Stimulated activated memory B cell treated with anti-CD40 and anti-IgM and Interleukin-4, amounts not matched to agents 10 μg/mL and 1 μg/mL and 100 μg/mL, for 72 hours (primary cell): ENCODE data around the gene EFEMP1.
A peak's percentile ranks its signal among the peaks of the same experiment; 100 is the strongest.

ENCODE experiments used
- ATAC-seq: fragments of 150-1000 bp; cut with Tn5 transposase; 2 replicates; pipeline ENCODE4 v1.10.0; 2021
- H3K27ac Mint-ChIP-seq: one replicate; pipeline ENCODE4 v1.8.0; 2022; ENCODE audit warnings: mild to moderate bottlenecking, mixed read lengths
- H3K27me3 Mint-ChIP-seq: one replicate; pipeline ENCODE4 v1.8.0; 2022; ENCODE audit warnings: mixed read lengths
- H3K36me3 Mint-ChIP-seq: one replicate; pipeline ENCODE4 v1.8.0; 2022; ENCODE audit warnings: mixed read lengths
- H3K4me1 Mint-ChIP-seq: one replicate; pipeline ENCODE4 v1.8.0; 2022; ENCODE audit warnings: mixed read lengths
- H3K4me3 Mint-ChIP-seq: one replicate; pipeline ENCODE4 v1.8.0; 2022; ENCODE audit warnings: mild to moderate bottlenecking, moderate library complexity, mixed read lengths
- H3K9me3 Mint-ChIP-seq: one replicate; pipeline ENCODE4 v1.8.0; 2022; ENCODE audit warnings: mixed read lengths

EFEMP1 gene, protein sequence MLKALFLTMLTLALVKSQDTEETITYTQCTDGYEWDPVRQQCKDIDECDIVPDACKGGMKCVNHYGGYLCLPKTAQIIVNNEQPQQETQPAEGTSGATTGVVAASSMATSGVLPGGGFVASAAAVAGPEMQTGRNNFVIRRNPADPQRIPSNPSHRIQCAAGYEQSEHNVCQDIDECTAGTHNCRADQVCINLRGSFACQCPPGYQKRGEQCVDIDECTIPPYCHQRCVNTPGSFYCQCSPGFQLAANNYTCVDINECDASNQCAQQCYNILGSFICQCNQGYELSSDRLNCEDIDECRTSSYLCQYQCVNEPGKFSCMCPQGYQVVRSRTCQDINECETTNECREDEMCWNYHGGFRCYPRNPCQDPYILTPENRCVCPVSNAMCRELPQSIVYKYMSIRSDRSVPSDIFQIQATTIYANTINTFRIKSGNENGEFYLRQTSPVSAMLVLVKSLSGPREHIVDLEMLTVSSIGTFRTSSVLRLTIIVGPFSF

DNA sequence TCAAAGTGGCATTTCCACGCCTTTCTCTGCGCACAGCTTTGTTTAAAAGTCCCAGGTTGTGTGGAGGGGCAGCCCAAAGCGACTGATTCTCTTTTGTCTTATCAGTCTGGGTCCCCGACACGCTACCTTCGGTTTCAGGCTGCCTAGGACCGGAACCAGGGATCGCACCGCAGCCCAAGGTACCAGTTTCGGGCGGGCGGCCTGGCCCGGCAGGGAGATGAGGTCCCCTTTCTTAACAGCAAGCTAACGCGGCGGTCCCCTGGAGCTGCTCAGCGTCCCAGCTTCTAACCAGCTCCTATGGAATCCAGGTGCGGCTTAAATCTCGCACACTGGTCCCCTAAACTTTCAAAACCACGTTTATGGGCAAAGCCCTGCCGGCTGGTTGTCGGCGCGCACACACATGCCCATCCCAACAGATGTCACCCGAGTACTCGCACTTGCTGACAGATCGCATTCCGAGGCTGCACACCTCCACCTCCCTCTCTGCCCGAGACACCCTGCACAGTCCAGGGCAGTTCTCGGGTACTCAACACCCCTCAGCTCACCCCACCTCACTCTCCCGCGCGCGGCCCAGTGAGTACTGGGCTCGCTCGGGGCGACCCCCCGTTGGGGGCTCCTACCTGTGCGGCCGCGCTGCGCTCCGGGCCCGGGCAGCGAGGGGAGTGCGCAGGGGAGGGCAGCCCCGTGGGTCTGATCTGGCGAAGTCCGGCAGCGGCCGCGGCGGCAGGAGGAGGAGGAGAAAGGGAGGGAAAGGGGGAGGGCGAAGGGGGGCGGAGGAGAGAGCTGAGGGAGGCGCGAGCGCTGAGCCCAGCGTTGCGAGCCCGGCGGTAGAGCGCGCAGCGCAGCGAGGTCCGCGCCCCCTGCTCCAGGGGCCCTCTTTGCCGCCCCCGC, at the start of gene EFEMP1:
TSS of gene EFEMP1 (minus strand) at position 692 of the 891 bp plus-strand sequence. CDS start 1,342 bp downstream, outside the sequence.
- no peaks in the 10 kb centered on the region for H3K9me3 Mint-ChIP-seq
- no peaks in the 10 kb centered on the region for H3K36me3 Mint-ChIP-seq
- peaks cover 36% of the 10 kb centered on the region for H3K27me3 Mint-ChIP-seq
- ATAC-seq = peak; percentile 49
- H3K27ac Mint-ChIP-seq = no peak within 1 kb of the TSS
- peak within 1 kb of the TSS; percentile 22 for H3K4me3 Mint-ChIP-seq
- peaks cover 7% of the 10 kb centered on the region for H3K4me1 Mint-ChIP-seq

DNA sequence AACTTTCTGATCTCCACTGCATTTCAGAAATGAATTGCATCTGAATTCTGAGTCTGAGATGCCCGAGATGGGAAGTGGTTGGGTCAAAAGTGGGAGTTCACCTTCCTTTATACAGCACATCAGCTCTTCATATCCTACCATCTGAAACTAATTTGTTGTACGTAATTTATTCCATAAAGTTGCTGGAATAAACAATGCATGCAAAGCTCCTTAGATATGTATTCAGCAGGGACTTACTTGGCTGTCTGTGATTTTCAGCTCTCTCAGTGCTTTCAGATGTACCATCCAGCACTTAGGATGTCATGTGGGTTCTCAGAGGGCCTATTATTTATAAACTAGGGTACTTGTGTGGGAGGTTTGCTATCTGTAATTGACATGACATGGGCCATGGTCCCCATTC, 46.9 kb upstream of the EFEMP1 start:
- no peak overlapping the region for H3K27ac Mint-ChIP-seq
- H3K4me1 Mint-ChIP-seq = no peaks in the 10 kb centered on the region
- H3K9me3 Mint-ChIP-seq = no peaks in the 10 kb centered on the region
- no peak for ATAC-seq
- peaks cover 23% of the 10 kb centered on the region for H3K27me3 Mint-ChIP-seq
- no peaks in the 10 kb centered on the region for H3K36me3 Mint-ChIP-seq
- no peak overlapping the region for H3K4me3 Mint-ChIP-seq

DNA sequence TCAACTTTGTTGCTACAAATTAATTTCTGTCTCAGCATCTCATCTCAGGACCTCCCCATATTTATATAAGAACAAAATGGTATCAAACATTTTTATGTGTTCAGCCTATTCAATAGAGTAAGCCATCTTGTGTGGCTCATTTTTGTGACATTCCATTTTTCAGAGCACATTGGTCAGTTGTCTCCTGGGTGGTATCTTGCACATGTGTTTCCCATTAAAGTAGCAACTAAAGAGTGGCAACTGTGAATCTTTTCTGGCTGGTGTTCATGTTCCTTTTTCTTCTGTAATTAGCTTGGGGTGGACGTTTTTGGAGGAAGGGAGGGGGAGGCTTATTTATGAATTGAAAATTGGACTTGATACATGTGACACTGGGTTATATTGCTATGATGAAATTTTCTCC, 45.4 kb upstream of the EFEMP1 start:
- Mint-ChIP-seq H3K4me3 (no peak overlapping the region), H3K9me3 (no peaks in the 10 kb centered on the region), H3K27me3 (peaks cover 36% of the 10 kb centered on the region), H3K36me3 (no peaks in the 10 kb centered on the region), H3K27ac (no peak overlapping the region), H3K4me1 (no peaks in the 10 kb centered on the region)
- ATAC-seq = no peak

DNA sequence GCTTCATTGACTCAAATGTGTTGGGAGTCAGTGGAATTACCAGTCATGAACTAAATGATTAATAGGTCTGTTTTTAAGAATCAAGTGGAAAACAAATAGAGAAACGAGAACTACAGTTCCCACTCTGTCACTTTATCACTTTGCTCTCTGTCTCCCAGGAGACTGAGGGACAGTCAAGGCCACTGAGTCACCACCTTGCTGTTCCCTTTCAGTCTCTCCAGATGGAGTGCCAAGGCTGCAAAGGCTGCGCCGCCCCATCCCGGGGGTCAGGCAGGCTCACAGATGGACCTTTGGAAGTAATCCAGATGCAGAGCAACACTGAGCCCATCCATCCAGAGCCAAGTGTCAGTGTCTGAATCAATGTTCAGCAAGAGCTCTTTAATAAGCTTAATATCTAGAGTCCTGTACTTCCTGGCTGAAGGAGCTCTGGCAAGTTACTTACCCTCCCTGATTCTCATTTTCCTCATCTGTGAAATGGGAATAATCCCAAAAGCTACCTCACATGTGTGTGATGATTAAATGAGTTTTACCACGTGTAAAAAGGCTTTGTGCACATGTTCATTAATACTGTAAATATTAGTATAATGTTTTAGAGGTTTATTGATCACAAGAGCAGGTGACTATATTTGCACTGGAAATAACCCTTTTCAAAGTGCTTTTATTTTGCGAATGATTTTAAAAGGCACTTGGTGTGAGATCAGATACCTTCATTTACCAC, 43.0 kb upstream of the EFEMP1 start:
- no peak for ATAC-seq

DNA sequence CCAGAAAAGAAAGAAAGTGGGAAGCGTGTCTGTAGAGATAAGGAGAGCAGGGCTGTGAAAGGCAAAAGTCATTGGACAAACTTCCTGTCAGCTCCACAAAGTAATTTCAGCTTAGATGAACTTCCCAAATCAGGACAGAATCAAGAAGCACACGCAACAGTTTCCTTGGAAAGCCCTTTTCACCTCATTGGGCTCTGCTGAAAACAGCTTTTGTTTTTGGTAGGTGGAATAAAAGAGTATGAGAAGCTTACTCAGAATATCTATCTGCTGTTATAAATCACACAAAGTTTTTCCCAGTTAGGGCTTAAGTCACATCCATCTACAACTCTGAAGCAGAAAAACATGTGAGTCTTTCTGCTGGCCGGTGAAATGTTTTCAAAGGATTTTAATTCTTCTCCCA, 42.4 kb upstream of the EFEMP1 start:
- Mint-ChIP-seq H3K4me3 (no peak overlapping the region), H3K4me1 (peaks cover 6% of the 10 kb centered on the region), H3K27ac (no peak overlapping the region), H3K9me3 (no peaks in the 10 kb centered on the region), H3K36me3 (no peaks in the 10 kb centered on the region), H3K27me3 (peaks cover 36% of the 10 kb centered on the region)
- ATAC-seq = peak; percentile 10

More for the DNA sequence above, 43.0 kb upstream of the EFEMP1 start:
- Mint-ChIP-seq H3K36me3 (no peaks in the 10 kb centered on the region), H3K27me3 (peaks cover 36% of the 10 kb centered on the region), H3K4me3 (no peak overlapping the region), H3K9me3 (no peaks in the 10 kb centered on the region), H3K4me1 (peaks cover under 1% of the 10 kb centered on the region), H3K27ac (no peak overlapping the region)

DNA sequence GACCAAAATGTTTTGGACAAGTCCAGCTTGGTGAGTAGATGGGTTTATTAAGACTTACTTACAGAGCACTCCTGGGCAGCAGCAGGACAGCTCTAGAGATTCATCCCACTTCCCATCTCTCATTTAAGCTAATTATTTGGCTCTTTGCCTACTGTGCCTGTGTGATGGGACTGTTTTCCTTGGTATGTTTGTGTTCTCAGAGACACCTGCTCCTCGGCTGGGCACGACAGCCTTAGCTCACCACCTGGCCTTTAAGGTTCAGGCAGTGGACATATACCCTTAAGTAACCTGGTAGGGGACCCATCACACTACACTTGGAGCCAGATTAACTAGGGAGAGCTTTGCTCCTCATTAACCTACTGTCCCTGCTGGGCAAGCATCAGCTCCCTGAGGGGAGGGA, 41.7 kb upstream of the EFEMP1 start:
- H3K9me3 Mint-ChIP-seq = no peaks in the 10 kb centered on the region
- no peak overlapping the region for H3K27ac Mint-ChIP-seq
- H3K27me3 Mint-ChIP-seq = peaks cover 36% of the 10 kb centered on the region
- H3K4me1 Mint-ChIP-seq = peaks cover 6% of the 10 kb centered on the region
- H3K36me3 Mint-ChIP-seq = no peaks in the 10 kb centered on the region
- ATAC-seq = peak; percentile 36
- H3K4me3 Mint-ChIP-seq = no peak overlapping the region

DNA sequence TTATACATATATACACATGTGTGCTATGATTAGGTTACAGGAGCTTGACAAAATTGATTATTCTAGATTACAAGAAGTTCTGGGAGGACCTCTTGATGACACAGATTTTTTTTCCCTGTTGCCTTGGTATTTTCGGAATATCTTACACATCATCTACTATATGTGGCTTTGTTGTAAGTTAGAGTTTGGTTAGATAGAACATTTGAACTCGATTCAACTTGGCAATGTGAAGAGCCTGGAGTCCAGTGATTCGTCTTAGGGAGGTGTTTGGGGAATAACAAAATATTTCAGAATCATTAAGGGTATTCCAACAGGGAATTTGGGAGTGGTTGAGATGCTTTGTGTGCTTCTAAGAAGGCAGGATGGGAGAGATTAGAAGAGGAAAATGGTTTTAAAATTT, 39.3 kb upstream of the EFEMP1 start:
- H3K36me3 Mint-ChIP-seq = no peaks in the 10 kb centered on the region
- H3K27me3 Mint-ChIP-seq = peaks cover 13% of the 10 kb centered on the region
- no peak for ATAC-seq
- peaks cover 6% of the 10 kb centered on the region for H3K4me1 Mint-ChIP-seq
- H3K9me3 Mint-ChIP-seq = no peaks in the 10 kb centered on the region
- H3K4me3 Mint-ChIP-seq = no peak overlapping the region
- no peak overlapping the region for H3K27ac Mint-ChIP-seq

DNA sequence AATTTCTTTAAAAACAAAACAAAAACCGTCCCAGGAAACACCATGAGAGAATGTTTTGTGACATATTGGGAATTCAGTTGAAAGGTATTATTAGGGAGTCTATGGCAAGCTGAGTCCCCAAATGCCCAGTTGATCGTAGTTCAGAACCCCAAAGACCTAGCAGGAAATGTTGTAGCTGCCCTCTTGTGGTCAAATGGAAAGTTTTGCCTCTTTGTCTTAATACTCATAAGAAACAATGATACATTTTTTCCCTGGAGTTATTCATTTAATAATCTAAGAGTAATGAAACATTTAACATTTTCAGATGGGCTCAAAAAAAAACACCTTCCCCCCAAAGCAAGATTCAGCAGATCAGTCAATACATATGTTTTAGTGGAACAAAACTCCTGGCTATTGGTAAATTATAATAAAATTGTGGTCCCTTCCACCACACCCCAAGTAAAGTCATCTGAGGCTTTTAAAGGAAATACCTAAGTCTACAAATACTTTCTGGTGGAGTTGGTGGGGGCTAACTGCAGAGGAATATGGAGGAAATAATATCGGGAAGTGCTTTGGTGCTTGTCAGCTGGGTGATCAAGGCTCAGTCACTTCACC, 37.8 kb upstream of the EFEMP1 start:
- H3K9me3 Mint-ChIP-seq = no peaks in the 10 kb centered on the region
- H3K4me1 Mint-ChIP-seq = peaks cover 6% of the 10 kb centered on the region
- H3K4me3 Mint-ChIP-seq = no peak overlapping the region
- no peak for ATAC-seq
- H3K27me3 Mint-ChIP-seq = peaks cover 13% of the 10 kb centered on the region
- no peaks in the 10 kb centered on the region for H3K36me3 Mint-ChIP-seq
- no peak overlapping the region for H3K27ac Mint-ChIP-seq

DNA sequence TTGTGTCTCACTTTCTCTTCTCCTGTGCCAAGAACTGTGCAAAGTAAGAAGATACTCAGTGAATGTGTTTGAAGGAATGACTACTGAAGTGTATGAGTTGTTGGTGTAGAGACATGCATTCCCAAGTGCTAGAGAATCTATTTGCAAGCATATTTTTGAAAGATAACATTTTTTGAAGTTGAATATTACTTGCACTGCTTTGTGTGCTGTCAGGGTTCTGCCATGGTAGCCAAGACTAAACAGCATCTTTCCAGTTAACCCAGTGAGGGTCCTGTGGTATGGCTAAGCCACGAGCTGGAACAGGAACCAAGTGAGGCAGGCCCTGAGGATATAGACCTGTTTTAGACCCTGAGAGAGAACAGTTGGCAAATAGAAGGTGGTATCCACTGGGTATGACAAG, 35.2 kb upstream of the EFEMP1 start:
- no peaks in the 10 kb centered on the region for H3K9me3 Mint-ChIP-seq
- H3K27me3 Mint-ChIP-seq = no peaks in the 10 kb centered on the region
- H3K4me3 Mint-ChIP-seq = no peak overlapping the region
- H3K36me3 Mint-ChIP-seq = no peaks in the 10 kb centered on the region
- no peak overlapping the region for H3K27ac Mint-ChIP-seq
- peaks cover 6% of the 10 kb centered on the region for H3K4me1 Mint-ChIP-seq
- no peak for ATAC-seq

DNA sequence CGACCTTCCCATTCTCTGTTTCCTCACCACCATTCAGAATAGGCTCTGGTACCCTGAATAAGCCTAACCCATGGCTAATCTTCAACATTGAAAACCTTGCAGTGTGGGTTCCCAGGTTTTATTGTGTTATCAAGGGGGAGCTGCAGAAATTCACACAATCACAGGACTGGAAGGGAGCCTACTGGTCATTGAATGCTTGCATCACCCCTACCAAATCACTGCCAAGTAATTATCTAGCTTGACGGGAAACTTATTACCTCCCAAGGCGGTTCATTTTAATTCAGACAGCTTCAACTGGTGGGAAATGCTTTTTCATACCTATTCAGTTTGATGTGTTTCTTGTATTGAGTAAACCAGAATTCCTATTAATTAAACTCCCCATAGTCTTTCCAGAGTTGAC, 33.6 kb upstream of the EFEMP1 start:
- Mint-ChIP-seq H3K27me3 (no peaks in the 10 kb centered on the region), H3K4me1 (peaks cover 6% of the 10 kb centered on the region), H3K4me3 (no peak overlapping the region), H3K9me3 (no peaks in the 10 kb centered on the region), H3K36me3 (no peaks in the 10 kb centered on the region), H3K27ac (no peak overlapping the region)
- no peak for ATAC-seq

DNA sequence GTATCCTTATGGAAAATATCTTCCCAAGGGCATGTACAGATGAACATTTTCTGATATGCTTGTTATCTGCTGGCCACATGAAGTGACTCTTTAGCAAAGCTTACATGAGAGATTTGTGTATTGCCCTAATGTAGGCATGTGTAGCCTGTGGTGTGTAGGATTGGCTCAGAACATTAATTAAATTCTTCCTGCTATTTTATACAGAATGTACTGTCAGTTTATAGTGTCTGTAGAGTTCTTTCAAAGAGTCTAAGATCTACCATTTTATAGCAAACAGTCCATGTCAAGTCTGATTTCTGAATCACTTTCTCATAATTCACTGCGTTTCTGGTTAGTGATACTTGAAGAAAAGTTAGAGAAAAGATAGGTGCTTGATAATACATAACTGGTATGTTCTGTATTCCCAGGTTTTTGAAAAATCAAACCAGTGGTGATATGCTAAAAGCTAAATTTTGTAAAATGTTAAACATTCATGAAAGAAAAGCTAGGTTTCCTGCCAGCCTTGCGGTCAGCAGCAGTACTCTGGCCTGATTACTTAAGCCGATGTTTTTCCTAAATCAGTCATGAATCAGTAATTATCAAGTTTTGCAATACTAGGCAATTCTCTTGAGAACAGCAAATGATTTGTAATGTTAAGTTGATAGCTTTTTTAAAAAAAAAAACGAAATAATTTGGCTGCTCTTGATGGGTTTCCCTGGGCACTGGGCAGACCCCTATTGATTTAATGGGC, 30.9 kb upstream of the EFEMP1 start:
- Mint-ChIP-seq H3K27me3 (peaks cover 15% of the 10 kb centered on the region), H3K36me3 (no peaks in the 10 kb centered on the region), H3K4me3 (no peak overlapping the region), H3K4me1 (no peaks in the 10 kb centered on the region), H3K9me3 (no peaks in the 10 kb centered on the region), H3K27ac (no peak overlapping the region)
- ATAC-seq = no peak

DNA sequence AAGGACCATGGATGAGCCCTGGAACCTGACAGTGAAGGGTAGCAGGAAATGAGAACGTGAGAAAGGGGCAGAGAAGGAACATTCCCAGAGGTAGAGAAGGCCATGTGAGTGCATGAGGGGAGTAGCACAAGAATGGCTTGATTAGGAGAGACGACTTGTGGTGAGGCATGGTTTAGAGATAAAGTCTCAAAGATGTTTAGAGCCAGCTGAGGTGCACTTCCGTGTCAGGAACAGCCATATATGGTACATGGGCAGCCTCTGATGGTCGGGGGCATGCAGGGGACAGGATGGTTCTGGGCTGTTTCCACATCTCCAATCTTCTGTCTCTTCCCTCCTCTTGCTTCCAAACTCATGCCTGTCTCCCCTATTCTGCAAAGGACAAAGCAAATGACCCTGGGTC, 28.8 kb upstream of the EFEMP1 start:
- Mint-ChIP-seq H3K9me3 (no peaks in the 10 kb centered on the region), H3K27me3 (peaks cover 15% of the 10 kb centered on the region), H3K27ac (no peak overlapping the region), H3K36me3 (no peaks in the 10 kb centered on the region), H3K4me1 (no peaks in the 10 kb centered on the region), H3K4me3 (no peak overlapping the region)
- ATAC-seq = no peak

DNA sequence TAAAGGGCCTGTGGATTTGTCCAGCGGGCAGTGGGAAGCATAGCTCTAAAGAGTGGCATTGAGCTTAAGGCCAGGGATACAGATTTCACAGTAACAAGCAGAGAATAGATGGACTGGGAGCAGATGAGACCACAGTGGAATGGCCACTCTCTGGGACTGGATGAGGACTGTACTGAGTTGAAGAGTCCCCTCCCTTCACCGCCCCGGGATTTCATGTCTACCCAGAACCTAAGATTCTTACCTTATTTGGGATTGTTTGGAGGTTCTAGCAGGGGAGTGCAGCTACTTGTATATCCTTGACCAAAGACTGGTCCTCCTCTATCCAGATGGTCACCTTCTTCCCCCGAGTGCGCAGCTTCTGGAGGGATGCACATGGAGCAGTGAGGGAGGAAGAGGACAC, 28.0 kb upstream of the EFEMP1 start:
- H3K4me3 Mint-ChIP-seq = no peak overlapping the region
- no peaks in the 10 kb centered on the region for H3K9me3 Mint-ChIP-seq
- ATAC-seq = no peak
- peaks cover 15% of the 10 kb centered on the region for H3K27me3 Mint-ChIP-seq
- no peaks in the 10 kb centered on the region for H3K36me3 Mint-ChIP-seq
- H3K4me1 Mint-ChIP-seq = no peaks in the 10 kb centered on the region
- H3K27ac Mint-ChIP-seq = no peak overlapping the region

DNA sequence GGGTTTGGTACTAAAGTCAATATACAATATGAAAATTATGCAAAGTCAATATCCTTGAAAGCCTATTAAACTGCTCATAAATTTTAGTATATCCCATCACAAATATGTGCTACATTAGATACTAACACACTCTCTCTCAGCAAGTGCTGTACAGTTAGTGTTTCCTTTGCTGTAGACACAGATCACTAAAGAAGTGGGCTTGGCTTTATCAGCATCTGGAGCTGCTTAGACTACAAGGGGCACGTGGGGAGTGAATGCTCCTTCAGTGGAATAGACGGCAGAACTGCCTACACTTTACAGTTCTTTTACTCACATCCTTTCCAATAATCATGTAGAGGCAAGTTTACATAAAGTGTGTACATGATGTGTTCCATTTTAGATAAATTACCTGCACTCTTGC, 26.0 kb upstream of the EFEMP1 start:
- H3K9me3 Mint-ChIP-seq = no peaks in the 10 kb centered on the region
- no peaks in the 10 kb centered on the region for H3K36me3 Mint-ChIP-seq
- H3K4me3 Mint-ChIP-seq = no peak overlapping the region
- no peaks in the 10 kb centered on the region for H3K4me1 Mint-ChIP-seq
- H3K27me3 Mint-ChIP-seq = peaks cover 15% of the 10 kb centered on the region
- no peak for ATAC-seq
- H3K27ac Mint-ChIP-seq = no peak overlapping the region
